Liver (tissue), 9 donors: Measurements from ENCODE around the gene MYO9B. TPM values are rescaled to one million over a fixed set of nuclear protein-coding genes. Genes with fewer than 3 reads are reported as not detected.

Source experiments
- DNase-seq: peaks from one replicate; pipeline ENCODE4 v3.0.0-alpha.2; 2017; ENCODE audit warnings: low spot score
- H3K27ac ChIP-seq, 2 donors: one replicate each; pipeline ENCODE4 v1.7.0; 2013; ENCODE audit warnings: inconsistent platforms in 2 of 2, low read length in 2 of 2, control low read depth in 1 of 2, low read depth in 1 of 2, mild to moderate bottlenecking in 1 of 2
- H3K27me3 ChIP-seq, 4 donors: one replicate each; pipeline versions ENCODE4 v1.6.1 to v1.7.0; 2013; ENCODE audit warnings: low read length in 3 of 4, inconsistent platforms in 1 of 4, mild to moderate bottlenecking in 1 of 4, moderate library complexity in 1 of 4; ENCODE audit not compliant: control insufficient read depth in 4 of 4, insufficient read depth in 4 of 4
- H3K36me3 ChIP-seq, 4 donors: one replicate each; pipeline versions ENCODE4 v1.6.1 to v1.7.0; 2013; ENCODE audit warnings: low read length in 3 of 4, mild to moderate bottlenecking in 3 of 4, low read depth in 1 of 4, moderate library complexity in 1 of 4; ENCODE audit not compliant: control insufficient read depth in 4 of 4, insufficient read depth in 3 of 4
- H3K4me1 ChIP-seq, 4 donors: one replicate each; pipeline versions ENCODE4 v1.6.1 to v1.7.0; 2013; ENCODE audit warnings: low read length in 3 of 4, mild to moderate bottlenecking in 3 of 4, moderate library complexity in 1 of 4; ENCODE audit not compliant: control insufficient read depth in 4 of 4, insufficient read depth in 4 of 4
- H3K4me3 ChIP-seq, 3 donors: one replicate each; pipeline versions ENCODE4 v1.6.1 to v1.7.0; 2013; ENCODE audit warnings: low read length in 3 of 3, control low read depth in 1 of 3, low read depth in 1 of 3, mild to moderate bottlenecking in 1 of 3
- H3K9ac ChIP-seq, 2 donors: one replicate each; pipeline ENCODE4 v1.7.0; 2013; ENCODE audit warnings: low read length in 2 of 2, mild to moderate bottlenecking in 2 of 2, moderate library complexity in 2 of 2, control low read depth in 1 of 2, low read depth in 1 of 2
- H3K9me3 ChIP-seq, 4 donors: one replicate each; pipeline versions ENCODE4 v1.6.1 to v1.7.0; 2013; ENCODE audit warnings: low read length in 3 of 4; ENCODE audit not compliant: control insufficient read depth in 4 of 4
- EGR1 ChIP-seq, 2 donors: IDR thresholded peaks; 2 replicates each; pipeline ENCODE4 v1.6.1; 2016 to 2018; ENCODE audit warnings: antibody characterized with exemption in 2 of 2, low read depth in 2 of 2
- FOXA1 ChIP-seq: IDR thresholded peaks from 2 replicates; pipeline ENCODE4 v1.6.1; 2016; ENCODE audit warnings: antibody characterized with exemption
- GABPA ChIP-seq, 2 donors: IDR thresholded peaks in 1 of 2; conservative IDR thresholded peaks in 1 of 2; 2 replicates each; pipeline ENCODE4 v1.6.1; 2016; ENCODE audit warnings: antibody characterized with exemption in 2 of 2, mild to moderate bottlenecking in 1 of 2, moderate library complexity in 1 of 2
- HNF4A ChIP-seq, 2 donors: conservative IDR thresholded peaks; 2 replicates each; pipeline ENCODE4 v1.6.1; 2016; ENCODE audit warnings: antibody characterized with exemption in 2 of 2, mild to moderate bottlenecking in 2 of 2
- HNF4G ChIP-seq: IDR thresholded peaks from 2 replicates; pipeline ENCODE4 v1.6.1; 2016; ENCODE audit warnings: antibody characterized with exemption
- JUND ChIP-seq, 2 donors: IDR thresholded peaks; 2 replicates each; pipeline ENCODE4 v1.6.1; 2016; ENCODE audit warnings: antibody characterized with exemption in 2 of 2
- NR2F2 ChIP-seq: IDR thresholded peaks from 2 replicates; pipeline ENCODE4 v1.6.1; 2016; ENCODE audit warnings: antibody characterized with exemption
- RAD21 ChIP-seq, 2 donors: IDR thresholded peaks; 2 replicates each; pipeline ENCODE4 v1.6.1; 2016; ENCODE audit warnings: antibody characterized with exemption in 2 of 2, mild to moderate bottlenecking in 2 of 2
- REST ChIP-seq: IDR thresholded peaks from 2 replicates; pipeline ENCODE4 v1.6.1; 2016; ENCODE audit warnings: antibody characterized with exemption, mild to moderate bottlenecking
- RXRA ChIP-seq, 2 donors: IDR thresholded peaks; 2 replicates each; pipeline ENCODE4 v1.6.1; 2017 to 2018; ENCODE audit warnings: antibody characterized with exemption in 2 of 2, mild to moderate bottlenecking in 1 of 2
- SP1 ChIP-seq: IDR thresholded peaks from 2 replicates; pipeline ENCODE4 v1.6.1; 2018; ENCODE audit warnings: antibody characterized with exemption, mild to moderate bottlenecking
- YY1 ChIP-seq: IDR thresholded peaks from 2 replicates; pipeline ENCODE4 v1.6.1; 2016; ENCODE audit warnings: antibody characterized with exemption, mild to moderate bottlenecking
- ZBTB33 ChIP-seq: IDR thresholded peaks from 2 replicates; pipeline ENCODE4 v1.6.1; 2016; ENCODE audit warnings: antibody characterized with exemption
- WGBS: extraction: QIAGEN DNeasy Blood & Tissue Kit; methylation state at CpG from one replicate; pipeline ENCODE4 v1.1.7; 2013; 5-methylcytosine and 5-hydroxymethylcytosine counted together
- polyA plus RNA-seq, 2 donors: library from polyadenylated mRNA; stranded (reverse) in 1 of 2; unstranded in 1 of 2; fragments of 200-250 nt in 1 of 2; fragments of >200 nt in 1 of 2; fragmentation: Nextera tagmentation in 1 of 2; extraction: Ambion mirVana in 1 of 2; gene quantifications; one replicate each; pipeline versions ENCODE4 v1.2.1 to v1.2.3, GENCODE V29; 2013 to 2015
- total RNA-seq, 2 donors: library from RNA; depleted of rRNA; stranded (reverse); fragments of >200 nt; gene quantifications; one replicate each; pipeline ENCODE4 v1.2.3, GENCODE V29; 2014
- TF ChIP-seq, protein P1 (sequence below): fragments of 150-350 bp; IDR thresholded peaks from 2 replicates; pipeline ENCODE4 v1.5.1; 2017; ENCODE audit warnings: improper control_type of control experiment, low read depth, low read length; ENCODE audit not compliant: missing input control
- TF ChIP-seq, protein P2 (sequence below): IDR thresholded peaks from 2 replicates; pipeline ENCODE4 v1.6.1; 2016; ENCODE audit warnings: antibody characterized with exemption
- donor health status: healthy.
- donor health status: healthy.
- donor health status: healthy.
- donor health status: healthy.
- donor health status: healthy.

Gene MYO9B
- total and polyA plus RNA-seq, 4 donors: 9.1 to 32.5 (median 21.0) TPM

DNA sequence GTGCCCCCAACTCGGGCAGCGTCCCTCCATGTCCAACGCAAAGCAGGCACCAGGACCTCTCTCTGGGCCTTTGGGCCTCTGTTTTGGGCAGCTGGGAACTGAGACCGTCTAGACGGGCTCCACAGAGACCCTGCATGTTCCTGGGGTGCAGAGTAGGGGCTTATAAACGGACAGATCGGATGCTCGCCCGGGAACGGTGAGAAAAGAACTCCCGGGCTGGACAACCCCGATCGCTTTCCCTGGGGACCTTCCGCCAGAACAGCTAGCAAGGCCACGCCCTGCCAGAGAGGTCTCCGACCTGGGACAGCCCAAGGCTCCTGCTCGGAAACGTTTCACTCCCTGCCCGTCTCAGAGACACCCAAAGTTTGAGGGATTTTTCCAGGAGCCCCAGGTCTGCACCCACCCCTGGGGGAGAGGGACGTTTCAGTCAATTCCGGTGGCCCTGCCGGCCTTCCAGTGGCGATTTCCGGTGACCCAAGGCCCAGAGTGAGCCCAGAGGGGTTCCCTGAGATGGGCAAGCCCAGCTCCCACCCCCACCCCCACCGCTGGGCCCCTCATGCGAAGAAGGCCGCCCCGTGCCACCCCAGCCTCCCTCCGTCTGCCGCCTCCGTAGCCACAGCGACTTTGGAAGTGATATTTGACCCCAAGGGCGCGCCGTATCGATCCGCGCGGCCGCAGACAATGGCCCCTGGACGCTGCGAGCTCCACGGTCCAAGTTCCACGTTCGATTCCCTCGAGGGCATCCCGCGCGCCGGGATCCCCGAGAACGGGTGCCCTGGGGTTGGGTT lies 168.4 kb downstream of the MYO9B start:
- H3K4me1 ChIP-seq: peaks cover 19 to 65% (median 60%) of the 10 kb centered on the region in 4 donors
- H3K9me3 ChIP-seq: no peaks in the 10 kb centered on the region
- H3K9ac ChIP-seq: peak overlapping the region; percentile 64 to 69
- 8% methylated on average over 52 of the region's 52 CpGs for WGBS
- no peaks in the 10 kb centered on the region for H3K27me3 ChIP-seq
- no peaks in the 10 kb centered on the region for H3K36me3 ChIP-seq
- TF ChIP-seq REST: no peak
- peak in 1 of 2 donors; percentile 2 for TF ChIP-seq JUND (IDR thresholded peaks at IDR 0.05)
- peak; percentile 88 to 89 for TF ChIP-seq HNF4A (conservative IDR thresholded peaks at IDR 0.05)
- TF ChIP-seq, protein P1, sequence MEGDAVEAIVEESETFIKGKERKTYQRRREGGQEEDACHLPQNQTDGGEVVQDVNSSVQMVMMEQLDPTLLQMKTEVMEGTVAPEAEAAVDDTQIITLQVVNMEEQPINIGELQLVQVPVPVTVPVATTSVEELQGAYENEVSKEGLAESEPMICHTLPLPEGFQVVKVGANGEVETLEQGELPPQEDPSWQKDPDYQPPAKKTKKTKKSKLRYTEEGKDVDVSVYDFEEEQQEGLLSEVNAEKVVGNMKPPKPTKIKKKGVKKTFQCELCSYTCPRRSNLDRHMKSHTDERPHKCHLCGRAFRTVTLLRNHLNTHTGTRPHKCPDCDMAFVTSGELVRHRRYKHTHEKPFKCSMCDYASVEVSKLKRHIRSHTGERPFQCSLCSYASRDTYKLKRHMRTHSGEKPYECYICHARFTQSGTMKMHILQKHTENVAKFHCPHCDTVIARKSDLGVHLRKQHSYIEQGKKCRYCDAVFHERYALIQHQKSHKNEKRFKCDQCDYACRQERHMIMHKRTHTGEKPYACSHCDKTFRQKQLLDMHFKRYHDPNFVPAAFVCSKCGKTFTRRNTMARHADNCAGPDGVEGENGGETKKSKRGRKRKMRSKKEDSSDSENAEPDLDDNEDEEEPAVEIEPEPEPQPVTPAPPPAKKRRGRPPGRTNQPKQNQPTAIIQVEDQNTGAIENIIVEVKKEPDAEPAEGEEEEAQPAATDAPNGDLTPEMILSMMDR: no peak
- peak; percentile 67 for TF ChIP-seq HNF4G
- TF ChIP-seq RXRA (IDR thresholded peaks at IDR 0.05): peak; percentile 58 to 67
- TF ChIP-seq EGR1 (IDR thresholded peaks at IDR 0.05; ENCODE audit: low read depth in 2 of 2): no peak
- TF ChIP-seq, protein P2, sequence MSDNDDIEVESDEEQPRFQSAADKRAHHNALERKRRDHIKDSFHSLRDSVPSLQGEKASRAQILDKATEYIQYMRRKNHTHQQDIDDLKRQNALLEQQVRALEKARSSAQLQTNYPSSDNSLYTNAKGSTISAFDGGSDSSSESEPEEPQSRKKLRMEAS: no peak
- peak; percentile 70 for TF ChIP-seq YY1
- peak; percentile 52 for TF ChIP-seq NR2F2
- no peak for TF ChIP-seq FOXA1
- TF ChIP-seq SP1: peak; percentile 29
- TF ChIP-seq ZBTB33: no peak
- no peak for TF ChIP-seq GABPA (IDR thresholded peaks at IDR 0.05 in 1 of 2, conservative IDR thresholded peaks at IDR 0.05 in 1 of 2)
- no peak for TF ChIP-seq RAD21 (IDR thresholded peaks at IDR 0.05)
- peak overlapping the region; percentile 81 for H3K27ac ChIP-seq
- DNase-seq: no peak
- peak overlapping the region; percentile 75 to 89 (median 88) for H3K4me3 ChIP-seq
